ENCODE results near the gene EME2.
"Not testable (repeated sequence)": the region's sequence is repeated elsewhere in the genome, so short reads cannot be mapped to it uniquely, and the experiment has no call there.

The EME2 gene, protein sequence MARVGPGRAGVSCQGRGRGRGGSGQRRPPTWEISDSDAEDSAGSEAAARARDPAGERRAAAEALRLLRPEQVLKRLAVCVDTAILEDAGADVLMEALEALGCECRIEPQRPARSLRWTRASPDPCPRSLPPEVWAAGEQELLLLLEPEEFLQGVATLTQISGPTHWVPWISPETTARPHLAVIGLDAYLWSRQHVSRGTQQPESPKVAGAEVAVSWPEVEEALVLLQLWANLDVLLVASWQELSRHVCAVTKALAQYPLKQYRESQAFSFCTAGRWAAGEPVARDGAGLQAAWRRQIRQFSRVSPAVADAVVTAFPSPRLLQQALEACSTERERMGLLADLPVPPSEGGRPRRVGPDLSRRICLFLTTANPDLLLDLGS

GRCh38 chr16:1772362-1772907 is at the start of gene EME2:
EME2 (plus strand) TSS chr16:1772810; CDS start chr16:1773228, 418 bp downstream.
- no peak for DNase-seq (ENCODE audit: low read depth)

DNA sequence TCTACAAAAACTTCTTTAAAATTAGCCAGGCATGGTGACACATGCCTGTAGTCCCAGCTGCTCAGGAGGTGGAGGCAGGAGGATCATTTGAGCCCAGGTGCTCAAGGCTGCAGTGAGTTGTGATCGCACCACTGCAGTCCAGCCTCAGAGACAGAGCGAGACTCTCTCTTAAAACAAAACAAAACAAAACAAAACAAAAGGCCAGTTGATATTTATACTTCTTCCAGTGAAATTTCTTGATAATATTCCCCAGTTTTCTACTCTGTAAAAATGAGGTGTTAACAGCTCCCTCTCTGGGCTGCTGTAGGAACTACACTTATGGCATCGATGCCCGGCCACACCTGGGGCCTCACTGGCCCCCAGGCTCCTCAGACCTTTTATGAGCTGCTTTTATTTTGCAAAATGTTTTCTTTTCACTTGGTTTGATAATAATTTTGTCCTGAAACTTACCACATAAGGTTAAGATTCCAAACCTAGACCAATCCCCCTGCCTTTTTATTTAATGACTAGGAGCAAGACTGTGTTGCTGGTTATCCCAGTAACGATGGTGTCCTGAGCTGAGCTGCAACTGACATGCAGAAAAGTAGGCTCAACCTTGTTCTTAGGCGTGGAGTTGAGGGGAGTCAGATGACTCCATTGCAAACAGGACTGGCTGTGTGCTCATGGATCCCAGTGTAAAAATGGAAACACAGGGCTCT is 49.0 kb upstream of the EME2 start:
- DNase-seq (ENCODE audit: low read depth): no peak

- DNase-seq (ENCODE audit: low read depth): no peak
Measured at GRCh38 chr16:1724491-1724890, 48.1 kb upstream of the EME2 start.

DNA sequence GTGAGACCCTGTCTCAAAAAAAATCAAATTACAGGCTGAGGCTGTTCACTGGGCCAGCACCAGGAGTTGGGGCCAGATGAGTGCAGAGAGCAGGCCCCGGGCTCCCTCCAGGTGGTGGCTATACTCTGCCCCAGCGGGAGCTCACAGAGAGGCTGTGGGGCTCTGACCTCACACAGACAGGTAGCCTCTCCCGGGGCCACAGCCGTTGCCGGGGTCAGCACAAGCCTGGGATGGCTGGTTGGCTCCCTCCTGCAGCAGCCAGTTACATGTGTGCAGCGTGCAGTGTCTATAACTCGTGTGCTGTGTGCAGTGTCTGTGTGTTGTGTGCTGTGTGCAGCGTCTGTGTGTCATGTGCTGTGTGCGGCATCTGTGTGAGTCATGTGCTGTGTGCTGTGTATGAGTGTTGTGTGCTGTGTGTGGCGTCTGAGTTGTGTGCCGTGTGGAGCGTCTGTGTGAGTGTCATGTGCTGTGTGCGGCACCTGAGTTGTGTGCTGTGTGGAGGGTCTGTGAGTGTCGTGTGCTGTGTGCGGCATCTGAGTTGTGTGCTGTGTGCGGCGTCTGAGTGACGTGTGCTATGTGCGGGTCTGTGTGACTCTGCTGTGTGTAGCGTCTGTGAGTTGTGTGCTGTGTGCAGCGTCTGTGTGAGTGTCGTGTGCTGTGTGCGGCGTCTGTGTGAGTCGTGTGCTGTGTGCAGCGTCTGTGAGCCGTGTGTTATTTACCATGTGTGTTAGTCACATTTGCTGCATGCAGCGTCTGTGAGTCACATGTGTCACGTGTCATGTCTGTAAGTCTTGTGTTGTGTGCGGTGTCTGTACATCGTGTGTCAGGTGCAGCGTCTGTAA is 45.7 kb upstream of the EME2 start:
- DNase-seq (ENCODE audit: low read depth): no peak

DNA sequence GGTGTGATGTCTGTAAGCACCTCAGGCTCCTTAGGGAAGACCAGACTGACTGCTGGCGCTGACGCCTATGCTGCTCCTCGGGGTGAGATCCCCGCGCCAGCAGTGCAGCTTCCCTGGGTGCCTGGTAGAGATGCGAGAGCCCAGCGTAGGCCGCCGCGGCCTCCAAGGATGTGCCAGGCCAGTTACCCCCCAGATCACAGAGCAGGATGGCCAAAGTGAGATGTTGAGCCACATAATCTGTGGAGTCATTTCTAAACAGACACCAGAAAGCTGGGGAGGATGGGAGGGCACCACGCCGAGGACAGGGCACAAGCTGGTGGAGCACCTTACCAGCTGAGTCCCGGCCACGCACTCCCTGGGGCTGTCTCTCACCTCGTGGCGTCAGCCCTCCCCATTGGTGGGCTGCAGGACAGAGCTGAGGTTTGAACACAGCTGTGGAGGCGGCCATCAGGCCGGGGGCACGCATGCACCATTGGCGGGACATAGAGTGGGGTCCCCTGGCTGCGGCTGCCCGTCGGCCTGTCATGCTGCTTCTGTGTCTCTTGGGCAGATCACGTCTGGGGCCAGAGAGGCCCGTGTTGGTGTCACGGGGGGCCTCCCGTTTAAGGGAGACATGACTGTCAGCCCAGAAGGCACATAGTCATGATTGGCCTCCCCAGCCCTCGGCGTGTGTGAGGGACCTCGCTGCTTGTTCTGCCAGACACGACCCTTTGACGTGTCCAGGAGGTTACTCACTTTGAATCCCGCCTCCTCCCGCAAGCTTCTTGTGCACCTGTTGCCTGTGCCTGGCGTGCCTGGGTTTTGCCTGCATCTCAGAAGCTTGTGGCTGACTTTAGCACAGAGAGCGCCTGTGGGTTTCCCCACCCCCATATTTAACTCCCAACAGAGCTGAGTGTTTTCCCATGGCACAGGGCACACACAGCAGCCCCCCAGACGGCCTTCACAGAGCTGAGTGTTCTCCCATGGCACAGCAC is 44.7 kb upstream of the EME2 start:
- no peak for DNase-seq (ENCODE audit: low read depth)

GRCh38 chr16:1729026-1729425 is 43.6 kb upstream of the EME2 start:
- DNase-seq (ENCODE audit: low read depth): no peak

GRCh38 chr16:1729445-1729844 is 43.2 kb upstream of the EME2 start:
- no peak for DNase-seq (ENCODE audit: low read depth)

- no peak for DNase-seq (ENCODE audit: low read depth)
Measured at GRCh38 chr16:1731073-1731472, 41.5 kb upstream of the EME2 start.

GRCh38 chr16:1731603-1732002 is 41.0 kb upstream of the EME2 start:
- no peak for DNase-seq (ENCODE audit: low read depth)

DNA sequence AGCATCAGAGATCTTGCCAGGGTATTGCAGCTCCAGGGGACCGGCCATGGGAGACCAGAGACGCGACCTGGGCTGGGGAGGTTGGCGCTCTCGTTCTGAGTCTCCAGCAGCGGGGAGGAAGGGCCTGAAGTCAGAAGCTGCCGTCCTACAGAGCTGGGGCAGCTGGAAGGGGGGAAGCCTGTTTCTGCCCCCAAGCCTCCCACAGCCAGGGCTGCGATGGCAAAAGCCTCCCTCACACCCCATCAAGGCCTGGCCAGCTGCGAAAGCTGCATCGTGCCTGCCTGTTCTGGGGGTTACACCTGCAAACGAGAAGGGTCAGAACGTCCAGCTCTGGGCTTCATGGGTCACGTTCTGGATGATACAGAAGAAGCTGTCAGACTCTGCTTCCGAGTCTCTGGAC is 40.5 kb upstream of the EME2 start:
- no peak for DNase-seq (ENCODE audit: low read depth)

DNA sequence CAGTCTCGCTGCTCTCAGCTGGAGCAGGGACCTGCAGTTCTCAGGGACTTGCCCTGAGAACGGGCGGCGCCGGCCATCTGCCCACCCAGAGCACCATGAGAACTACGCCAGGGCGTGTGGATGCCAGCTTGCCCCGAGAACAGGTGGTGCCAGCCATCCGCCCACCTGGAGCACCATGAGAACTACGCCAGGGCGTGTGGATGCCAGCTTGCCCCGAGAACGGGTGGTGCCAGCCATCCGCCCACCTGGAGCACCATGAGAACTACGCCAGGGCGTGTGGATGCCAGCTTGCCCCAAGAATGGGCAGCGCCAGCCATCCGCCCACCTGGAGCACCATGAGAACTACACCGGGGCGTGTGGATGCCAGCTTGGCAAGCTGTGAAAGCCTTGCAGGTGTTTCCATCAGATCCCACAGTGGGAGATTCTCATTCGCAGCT is 40.0 kb upstream of the EME2 start:
- not testable (repeated sequence) for DNase-seq (ENCODE audit: low read depth)

DNA sequence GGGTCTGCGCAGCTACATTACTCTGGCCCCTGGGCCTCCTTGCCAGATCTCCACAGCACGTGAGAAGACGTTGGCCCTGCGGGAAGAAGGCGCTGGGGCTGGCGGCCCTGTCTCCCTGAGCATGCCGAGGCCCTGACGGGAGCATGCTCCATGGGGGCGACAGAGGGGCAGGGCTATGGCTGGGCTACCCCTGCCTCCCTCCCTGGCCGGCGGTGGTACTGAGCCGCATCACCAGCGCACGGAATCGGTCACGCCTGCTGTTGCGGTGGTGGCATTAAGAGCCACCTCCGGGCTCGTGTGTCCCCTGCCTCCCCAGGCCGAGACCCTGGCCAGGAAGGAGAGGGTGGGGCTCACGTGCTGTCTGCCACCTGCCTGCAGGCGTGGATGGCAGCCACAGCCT is 38.5 kb upstream of the EME2 start:
- no peak for DNase-seq (ENCODE audit: low read depth)

GRCh38 chr16:1734816-1735215 is 37.8 kb upstream of the EME2 start:
- no peak for DNase-seq (ENCODE audit: low read depth)

DNA sequence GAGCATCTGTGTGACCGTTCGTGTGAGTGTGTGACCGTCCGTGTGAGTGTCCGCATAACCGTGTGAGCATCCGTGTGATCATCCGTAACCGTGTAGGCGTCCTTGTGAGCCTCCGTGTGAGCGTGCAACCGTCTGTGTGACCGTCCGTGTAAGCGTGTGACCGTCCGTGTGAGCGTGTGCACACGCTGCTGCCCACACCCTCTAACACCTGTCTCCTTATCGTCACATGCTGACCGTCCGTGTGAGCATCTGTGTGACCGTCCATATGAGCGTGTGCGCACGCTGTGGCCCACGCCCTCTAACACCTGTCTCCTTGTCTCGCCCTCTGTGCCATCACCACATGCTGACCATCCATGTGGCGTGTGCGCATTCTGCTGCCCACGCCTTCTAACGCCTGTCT is 32.4 kb upstream of the EME2 start:
- no peak for DNase-seq (ENCODE audit: low read depth)

GRCh38 chr16:1740781-1741490 is 31.7 kb upstream of the EME2 start:
- DNase-seq (ENCODE audit: low read depth): no peak

- no peak for DNase-seq (ENCODE audit: low read depth)
Measured at GRCh38 chr16:1741553-1742165, 31.0 kb upstream of the EME2 start.

DNA sequence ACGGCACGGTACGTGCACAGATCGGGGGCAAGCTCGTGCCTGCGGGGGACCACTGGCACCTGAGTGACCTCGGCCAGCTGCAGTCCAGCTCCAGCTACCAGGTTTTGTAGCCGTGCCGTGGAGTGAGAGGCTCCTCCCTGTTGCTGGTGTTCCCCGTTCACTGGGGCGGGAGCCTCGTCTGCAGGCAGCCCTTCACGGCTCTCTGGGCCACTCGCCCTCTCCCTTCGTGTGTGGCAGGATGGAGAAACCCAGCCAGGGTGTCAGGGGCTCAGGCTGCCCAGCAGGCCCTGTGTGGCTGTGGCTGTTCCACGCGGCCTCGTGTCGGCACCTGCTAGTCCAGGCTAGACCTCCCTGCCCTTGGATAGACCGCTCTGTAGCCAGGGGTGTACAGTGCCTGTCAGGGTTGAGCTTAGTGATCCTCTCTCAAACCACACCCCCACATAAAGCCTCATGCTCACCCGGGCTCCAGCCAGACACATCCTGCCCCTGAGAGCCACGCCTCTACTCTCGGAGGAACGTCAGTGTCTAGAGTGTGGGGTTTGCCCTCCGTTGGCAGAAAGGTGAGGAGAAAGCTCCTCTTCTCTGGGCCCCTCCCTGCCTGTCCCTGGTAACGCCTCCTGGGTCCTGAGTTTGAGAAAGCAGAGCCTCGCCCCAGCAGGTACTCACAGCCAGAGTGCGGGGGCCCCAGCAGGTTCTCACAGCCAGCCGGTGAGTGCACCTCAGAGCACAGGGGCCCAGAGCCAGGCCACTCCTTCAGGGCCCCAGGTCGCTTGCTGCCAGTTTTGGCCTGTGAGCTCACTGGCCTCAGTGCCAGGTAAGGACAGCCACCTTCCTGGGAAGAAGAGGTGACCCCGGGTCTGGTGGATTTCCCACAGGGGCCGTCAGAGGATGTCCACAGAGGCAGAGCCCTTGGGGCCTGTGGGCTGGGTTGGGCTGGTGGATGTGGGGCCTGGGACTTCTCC is 29.0 kb upstream of the EME2 start:
- no peak for DNase-seq (ENCODE audit: low read depth)

DNA sequence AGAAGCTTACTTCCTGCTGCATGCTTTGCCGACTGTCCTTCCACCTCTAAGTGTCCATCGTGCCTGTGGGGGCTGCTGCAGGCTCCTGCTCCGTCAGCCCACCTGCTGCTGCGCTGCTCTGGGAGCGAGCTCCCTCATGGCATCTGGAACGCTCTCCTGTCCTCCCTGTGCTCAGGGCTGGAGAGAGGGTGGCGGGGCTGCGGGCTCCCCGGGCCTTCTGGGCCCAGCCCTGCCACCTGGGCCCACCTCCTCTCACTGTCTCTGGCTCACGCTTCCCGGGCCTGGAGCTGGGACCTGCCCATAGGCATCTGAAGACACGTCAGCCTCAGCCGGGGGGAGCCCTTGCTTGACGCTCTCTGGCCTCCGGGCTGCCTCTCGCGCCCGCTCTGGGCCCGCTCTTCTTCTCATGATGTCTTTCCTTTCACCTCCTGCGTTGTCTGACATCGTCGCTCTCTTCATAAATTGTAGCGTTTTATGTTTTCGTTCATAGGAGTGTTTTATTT is 28.2 kb upstream of the EME2 start:
- DNase-seq (ENCODE audit: low read depth): no peak

Data from HS-27A (cell line).